ENCODE data around the gene PPP6C.

PPP6C gene

DNA sequence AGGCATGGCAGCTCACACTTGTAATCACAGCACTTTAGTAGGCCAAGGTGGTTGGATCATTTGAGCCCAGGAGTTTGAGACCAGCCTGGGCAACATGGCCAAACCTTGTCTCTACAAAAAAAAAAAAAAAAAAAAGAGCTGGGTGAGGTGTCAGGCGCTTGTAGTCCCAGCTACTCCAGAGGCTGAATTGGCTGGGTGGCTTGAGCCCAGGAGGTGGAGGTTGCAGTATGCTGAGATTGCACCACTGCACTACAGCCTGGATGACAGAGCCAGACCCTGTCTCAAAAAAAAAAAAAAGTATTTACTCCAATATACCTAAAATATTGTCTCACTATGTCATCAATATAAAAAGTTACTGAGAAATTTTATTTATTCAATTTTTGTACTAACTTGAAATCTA, 49.0 kb downstream of the PPP6C start:
- H3K4me3 ChIP-seq (ENCODE audit: low read depth, low read length), result no peak overlapping the region
- TF ChIP-seq, protein P1, sequence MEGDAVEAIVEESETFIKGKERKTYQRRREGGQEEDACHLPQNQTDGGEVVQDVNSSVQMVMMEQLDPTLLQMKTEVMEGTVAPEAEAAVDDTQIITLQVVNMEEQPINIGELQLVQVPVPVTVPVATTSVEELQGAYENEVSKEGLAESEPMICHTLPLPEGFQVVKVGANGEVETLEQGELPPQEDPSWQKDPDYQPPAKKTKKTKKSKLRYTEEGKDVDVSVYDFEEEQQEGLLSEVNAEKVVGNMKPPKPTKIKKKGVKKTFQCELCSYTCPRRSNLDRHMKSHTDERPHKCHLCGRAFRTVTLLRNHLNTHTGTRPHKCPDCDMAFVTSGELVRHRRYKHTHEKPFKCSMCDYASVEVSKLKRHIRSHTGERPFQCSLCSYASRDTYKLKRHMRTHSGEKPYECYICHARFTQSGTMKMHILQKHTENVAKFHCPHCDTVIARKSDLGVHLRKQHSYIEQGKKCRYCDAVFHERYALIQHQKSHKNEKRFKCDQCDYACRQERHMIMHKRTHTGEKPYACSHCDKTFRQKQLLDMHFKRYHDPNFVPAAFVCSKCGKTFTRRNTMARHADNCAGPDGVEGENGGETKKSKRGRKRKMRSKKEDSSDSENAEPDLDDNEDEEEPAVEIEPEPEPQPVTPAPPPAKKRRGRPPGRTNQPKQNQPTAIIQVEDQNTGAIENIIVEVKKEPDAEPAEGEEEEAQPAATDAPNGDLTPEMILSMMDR (IDR thresholded peaks at IDR 0.05; ENCODE audit: insufficient read depth, low read length, missing control alignments), result no peak
- ChIA-PET CTCF (interaction anchor here (1.0 to 4.3 kb wide), 2 partner anchors 14 to 180 kb away, joined by 3 to 26 read pairs; no protein-coding TSS in a partner anchor), POLR2A (interaction anchor here (0.6 to 1.7 kb wide), 2 partner anchors 101 to 134 kb away, joined by 3 read pairs; partner anchors contain the start of gene HSPA5)
- no peak for DNase-seq (ENCODE audit: low read depth, low spot score)

DNA sequence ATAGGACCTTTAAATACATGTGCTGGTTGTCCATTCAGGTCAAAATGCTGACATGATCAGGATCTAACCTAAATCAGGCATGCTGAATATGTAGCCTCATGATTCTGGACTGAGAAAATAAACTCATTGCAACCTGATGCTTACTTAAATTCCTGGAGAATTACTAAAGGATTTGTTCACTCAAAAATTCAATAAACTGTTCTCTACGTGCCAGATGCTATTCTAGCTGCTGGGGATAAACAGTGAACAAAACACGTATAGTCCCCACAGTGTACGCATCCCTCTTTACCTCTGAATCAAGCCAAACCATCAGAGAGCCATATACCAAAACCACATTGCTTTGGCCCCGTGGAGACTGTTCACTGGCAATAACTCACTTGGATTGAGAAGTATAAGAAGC, 52.4 kb downstream of the PPP6C start:
- no peak overlapping the region for H3K4me3 ChIP-seq (ENCODE audit: low read depth, low read length)
- TF ChIP-seq, protein P1 (IDR thresholded peaks at IDR 0.05; ENCODE audit: insufficient read depth, low read length, missing control alignments), result no peak
- CTCF ChIA-PET, result no interaction called here
- POLR2A ChIA-PET, result no interaction called here
- DNase-seq (ENCODE audit: low read depth, low spot score), result peak; percentile 60

DNA sequence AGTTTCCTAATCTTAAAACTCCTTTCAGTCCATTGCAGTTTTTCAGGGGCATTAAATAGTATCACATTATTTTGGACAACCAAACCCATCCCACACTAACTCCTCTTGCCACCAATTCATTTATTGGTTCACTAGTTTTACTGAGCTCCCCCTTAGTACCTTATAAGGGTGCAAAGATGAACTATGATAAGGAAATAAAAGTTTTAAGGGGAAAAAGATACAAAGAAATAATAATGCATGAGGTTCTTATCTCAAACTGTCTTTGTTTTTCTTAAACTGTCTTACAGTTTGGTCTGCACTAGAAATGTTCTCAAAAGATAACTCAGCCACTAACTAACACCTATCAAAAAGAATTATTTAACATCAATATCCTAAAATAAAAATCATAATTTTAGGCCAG, 54.6 kb downstream of the PPP6C start:
- ChIA-PET CTCF (no interaction called here), POLR2A (no interaction called here)
- H3K4me3 ChIP-seq (ENCODE audit: low read depth, low read length), result no peak overlapping the region
- TF ChIP-seq, protein P1 (IDR thresholded peaks at IDR 0.05; ENCODE audit: insufficient read depth, low read length, missing control alignments), result no peak
- DNase-seq (ENCODE audit: low read depth, low spot score), result no peak

DNA sequence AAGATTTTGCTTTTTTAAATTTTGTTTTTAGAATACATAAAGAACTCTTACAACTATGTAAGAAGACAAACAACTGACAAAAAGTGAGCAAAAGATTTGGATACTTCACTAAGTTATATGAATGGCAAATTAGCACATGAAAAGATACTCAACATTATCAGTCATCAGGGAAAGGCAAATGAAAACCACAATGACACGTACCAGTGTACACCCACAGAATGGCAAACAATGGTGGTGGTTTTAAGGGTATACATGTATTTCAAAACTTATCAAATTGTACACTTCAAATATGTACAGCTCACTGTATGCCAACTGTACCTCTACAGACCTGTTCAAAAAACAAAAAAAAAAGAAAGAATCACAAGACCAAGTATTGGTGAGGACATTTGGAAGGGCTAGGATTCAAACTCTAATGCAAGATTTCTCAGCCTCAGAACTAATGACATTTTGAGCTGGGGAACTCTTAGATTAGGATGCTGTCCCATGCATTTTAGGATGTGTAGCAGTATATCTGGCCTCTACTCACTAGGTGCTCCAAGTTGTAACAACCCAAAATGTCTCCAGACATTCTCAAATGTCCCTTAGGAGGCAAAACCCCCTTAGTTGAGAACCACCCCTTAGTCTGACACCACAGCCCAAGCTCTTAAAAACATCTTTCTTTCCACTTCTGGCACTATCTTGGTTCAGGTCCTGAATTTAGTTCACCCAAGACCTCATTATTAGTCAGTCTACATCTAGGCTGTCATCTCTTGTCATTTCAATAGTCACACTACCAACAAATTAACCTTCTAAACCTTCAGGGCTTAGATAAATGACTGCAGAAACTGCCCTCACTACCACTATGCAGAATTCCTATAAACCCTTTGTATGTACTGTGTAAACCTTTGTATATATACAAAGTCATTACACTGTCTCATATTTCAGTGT, 55.9 kb downstream of the PPP6C start:
- no peak overlapping the region for H3K4me3 ChIP-seq (ENCODE audit: low read depth, low read length)
- DNase-seq (ENCODE audit: low read depth, low spot score), result no peak
- CTCF ChIA-PET, result interaction anchor here (1.0 kb wide), 1 partner anchor 12 kb away, joined by 3 read pairs; no protein-coding TSS in a partner anchor
- POLR2A ChIA-PET, result no interaction called here
- TF ChIP-seq, protein P1 (IDR thresholded peaks at IDR 0.05; ENCODE audit: insufficient read depth, low read length, missing control alignments), result no peak

DNA sequence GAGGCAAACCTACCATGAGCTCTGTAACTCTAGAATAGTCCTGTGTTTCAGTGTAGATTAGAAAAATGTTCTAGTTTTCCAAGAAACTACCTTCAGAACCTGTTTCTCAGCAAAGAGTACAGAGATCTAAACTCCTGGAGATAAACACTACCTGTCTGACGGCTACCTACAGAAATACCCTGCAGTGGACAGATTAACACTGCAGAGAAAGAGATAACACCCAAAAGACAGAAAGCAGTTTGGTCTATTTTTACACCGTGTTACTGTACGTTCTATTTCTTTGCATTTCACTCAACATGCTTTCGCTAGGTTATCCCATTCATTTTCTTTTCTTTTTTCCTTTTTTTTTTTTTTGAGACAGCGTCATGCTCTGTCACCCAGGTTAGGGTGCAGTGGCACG, 57.8 kb downstream of the PPP6C start:
- no peak for DNase-seq (ENCODE audit: low read depth, low spot score)
- no peak overlapping the region for H3K4me3 ChIP-seq (ENCODE audit: low read depth, low read length)
- TF ChIP-seq, protein P1 (IDR thresholded peaks at IDR 0.05; ENCODE audit: insufficient read depth, low read length, missing control alignments), result no peak
- CTCF ChIA-PET, result interaction anchor here (1.7 kb wide), 1 partner anchor 12 kb away, joined by 6 read pairs; no protein-coding TSS in a partner anchor
- POLR2A ChIA-PET, result no interaction called here
